Esophagus squamous epithelium (tissue), 4 donors: ENCODE data around the gene CNBD2.

Experiments used
- POLR2A ChIP-seq, 4 donors: fragments of 450-650 bp; IDR thresholded peaks; one replicate each; pipeline ENCODE4 v1.6.1; 2017; ENCODE audit warnings: antibody characterized with exemption in 4 of 4, mild to moderate bottlenecking in 4 of 4, moderate library complexity in 3 of 4
- TF ChIP-seq, protein P1 (sequence below), 6 experiments: fragments of 450-650 bp in 4 of 6; fragments of 200-600 bp in 2 of 6; sonication (generic) in 2 of 6; IDR thresholded peaks; one replicate each; pipeline ENCODE4 v1.5.1; 2016 to 2019; ENCODE audit warnings: antibody characterized with exemption in 6 of 6, mild to moderate bottlenecking in 4 of 6, moderate library complexity in 4 of 6

- TF ChIP-seq, protein P1, sequence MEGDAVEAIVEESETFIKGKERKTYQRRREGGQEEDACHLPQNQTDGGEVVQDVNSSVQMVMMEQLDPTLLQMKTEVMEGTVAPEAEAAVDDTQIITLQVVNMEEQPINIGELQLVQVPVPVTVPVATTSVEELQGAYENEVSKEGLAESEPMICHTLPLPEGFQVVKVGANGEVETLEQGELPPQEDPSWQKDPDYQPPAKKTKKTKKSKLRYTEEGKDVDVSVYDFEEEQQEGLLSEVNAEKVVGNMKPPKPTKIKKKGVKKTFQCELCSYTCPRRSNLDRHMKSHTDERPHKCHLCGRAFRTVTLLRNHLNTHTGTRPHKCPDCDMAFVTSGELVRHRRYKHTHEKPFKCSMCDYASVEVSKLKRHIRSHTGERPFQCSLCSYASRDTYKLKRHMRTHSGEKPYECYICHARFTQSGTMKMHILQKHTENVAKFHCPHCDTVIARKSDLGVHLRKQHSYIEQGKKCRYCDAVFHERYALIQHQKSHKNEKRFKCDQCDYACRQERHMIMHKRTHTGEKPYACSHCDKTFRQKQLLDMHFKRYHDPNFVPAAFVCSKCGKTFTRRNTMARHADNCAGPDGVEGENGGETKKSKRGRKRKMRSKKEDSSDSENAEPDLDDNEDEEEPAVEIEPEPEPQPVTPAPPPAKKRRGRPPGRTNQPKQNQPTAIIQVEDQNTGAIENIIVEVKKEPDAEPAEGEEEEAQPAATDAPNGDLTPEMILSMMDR (IDR thresholded peaks at IDR 0.05): no peak
- no peak for TF ChIP-seq POLR2A (IDR thresholded peaks at IDR 0.05)
Measured at GRCh38 chr20:35975576-35976373, 7.4 kb downstream of the CNBD2 start.
